HCT116 (cell line): ENCODE results near the gene RXFP3. TPM values are rescaled to one million over a fixed set of nuclear protein-coding genes. Genes with fewer than 3 reads are reported as not detected.

ENCODE experiments used
- ATAC-seq: fragments of 200-7000 bp; cut with Tn5 transposase; 2 replicates; pipeline ENCODE4 v1.9.1; 2020; ENCODE audit warnings: mild to moderate bottlenecking, moderate library complexity
- BruUV-seq: library from RNA; stranded (reverse); fragments of 400-500 nt; replicated peaks from 2 replicates; lab custom pipeline; 2021; lab: Mats Ljungman, UMichigan
- CTCF ChIA-PET: fragments of 300-600 bp; sonication (Branson Sonifier 250); formaldehyde crosslinking; loops from one replicate; lab custom pipeline; 2021; ENCODE audit warnings: antibody characterized with exemption; lab: Charles Lee
- POLR2A ChIA-PET: fragments of 300-600, 350-600 bp; sonication (Branson Sonifier 250); formaldehyde crosslinking; loops from one replicate; lab custom pipeline; 2021; ENCODE audit warnings: antibody characterized with exemption; lab: Charles Lee
- RAD21 ChIA-PET, 2 experiments: fragments of 300-600 bp; sonication (Branson Sonifier 250); formaldehyde crosslinking; loops; one replicate each; lab custom pipeline; 2023; ENCODE audit warnings: low total read pairs in 2 of 2; ENCODE audit not compliant: uncharacterized antibody in 2 of 2, unreplicated experiment in 2 of 2, low non-redundant PET in 1 of 2; lab: Charles Lee
- DNase-seq: peaks from one replicate; pipeline ENCODE4 v3.0.0-alpha.2; 2010; ENCODE audit warnings: low read depth, low spot score
- H2AFZ ChIP-seq: fragments of 200-600 bp; shearing (Covaris generic), sonication (generic); 2 replicates; pipeline ENCODE4 v1.6.1; 2017; ENCODE audit warnings: low read depth, mixed run types, mixed read lengths, antibody characterized with exemption, low read length; ENCODE audit not compliant: poor library complexity, severe bottlenecking
- H3K27ac ChIP-seq: 2 replicates; pipeline ENCODE4 v1.5.1; 2012; ENCODE audit warnings: low read depth, low read length
- H3K27me3 ChIP-seq: fragments of 200-600 bp; sonication (generic); 2 replicates; pipeline ENCODE4 v1.6.1; 2016; ENCODE audit warnings: mixed run types, low read length, mixed read lengths; ENCODE audit not compliant: insufficient read depth
- H3K36me3 ChIP-seq, 2 experiments: fragments of 200-500 bp in 1 of 2; fragments of 200-600 bp in 1 of 2; sonication (Bioruptor generic) in 1 of 2; sonication (generic) in 1 of 2; 2 replicates each; pipeline versions ENCODE4 v1.5.1 to v1.6.1; 2014 to 2016; ENCODE audit warnings: low read length in 2 of 2, inconsistent platforms in 1 of 2, mixed read lengths in 1 of 2, mixed run types in 1 of 2; ENCODE audit not compliant: insufficient read depth in 2 of 2, control insufficient read depth in 1 of 2
- H3K4me1 ChIP-seq, 2 experiments: fragments of 200-600 bp in 1 of 2; sonication (generic) in 1 of 2; 2 replicates each; pipeline versions ENCODE4 v1.5.1 to v1.6.1; 2012 to 2017; ENCODE audit warnings: low read length in 2 of 2, inconsistent platforms in 1 of 2, mild to moderate bottlenecking in 1 of 2, mixed read lengths in 1 of 2, mixed run types in 1 of 2, moderate library complexity in 1 of 2; ENCODE audit not compliant: insufficient read depth in 2 of 2, control insufficient read depth in 1 of 2
- H3K4me2 ChIP-seq: fragments of 200-600 bp; sonication (generic); 2 replicates; pipeline ENCODE4 v1.6.1; 2017; ENCODE audit warnings: mixed run types, low read length, mixed read lengths
- H3K4me3 ChIP-seq, 2 experiments: fragments of 200-600 bp in 1 of 2; sonication (generic) in 1 of 2; replicated peaks in 1 of 2; 2 replicates each; pipeline ENCODE4 v1.5.1; 2011 to 2016; ENCODE audit warnings: low read length in 2 of 2, control low read depth in 1 of 2, low read depth in 1 of 2, mild to moderate bottlenecking in 1 of 2, mixed read lengths in 1 of 2, mixed run types in 1 of 2
- H3K79me2 ChIP-seq: fragments of 200-600 bp; sonication (generic); 2 replicates; pipeline ENCODE4 v1.6.1; 2017; ENCODE audit warnings: mild to moderate bottlenecking, mixed run types, low read length, moderate library complexity, mixed read lengths; ENCODE audit not compliant: insufficient read depth
- H3K9ac ChIP-seq: fragments of 200-600 bp; sonication (generic); 2 replicates; pipeline ENCODE4 v1.6.1; 2016; ENCODE audit warnings: low read length, mixed read lengths
- H3K9me2 ChIP-seq: fragments of 200-600 bp; sonication (generic), shearing (Covaris generic); 2 replicates; pipeline ENCODE4 v1.6.1; 2017; ENCODE audit warnings: mixed run types, mild to moderate bottlenecking, moderate library complexity; ENCODE audit not compliant: insufficient read depth
- H3K9me3 ChIP-seq, 2 experiments: fragments of 200-500 bp in 1 of 2; fragments of 200-600 bp in 1 of 2; sonication (Bioruptor generic) in 1 of 2; sonication (generic) in 1 of 2; 2 replicates each; pipeline ENCODE4 v1.6.1; 2014 to 2017; ENCODE audit warnings: low read length in 2 of 2, mixed read lengths in 2 of 2, inconsistent platforms in 1 of 2, low read depth in 1 of 2, mild to moderate bottlenecking in 1 of 2, mixed run types in 1 of 2, moderate library complexity in 1 of 2; ENCODE audit not compliant: control insufficient read depth in 1 of 2, insufficient read depth in 1 of 2
- H4K20me1 ChIP-seq: fragments of 200-600 bp; sonication (generic), shearing (Covaris generic); 2 replicates; pipeline ENCODE4 v1.6.1; 2017; ENCODE audit warnings: mixed run types, mild to moderate bottlenecking, moderate library complexity; ENCODE audit not compliant: insufficient read depth
- CBX3 ChIP-seq: IDR thresholded peaks from 2 replicates; pipeline ENCODE4 v1.6.1; 2012; ENCODE audit warnings: low read depth
- CEBPB ChIP-seq: IDR thresholded peaks from 2 replicates; pipeline ENCODE4 v1.6.1; 2012; ENCODE audit warnings: low read depth
- EGR1 ChIP-seq: IDR thresholded peaks from 2 replicates; pipeline ENCODE4 v1.6.1; 2012; ENCODE audit warnings: low read depth
- ELF1 ChIP-seq: IDR thresholded peaks from 2 replicates; pipeline ENCODE4 v1.6.1; 2012; ENCODE audit warnings: low read depth, borderline replicate concordance
- EZH2 ChIP-seq: fragments of 200-600 bp; sonication (generic); IDR thresholded peaks from 2 replicates; pipeline ENCODE4 v1.6.1; 2017; ENCODE audit warnings: antibody characterized with exemption, mixed run types
- EZH2phosphoT487 ChIP-seq: fragments of 200-600 bp; IDR thresholded peaks from 2 replicates; pipeline ENCODE4 v1.6.1; 2018; ENCODE audit warnings: antibody characterized with exemption, borderline replicate concordance
- FOSL1 ChIP-seq: IDR thresholded peaks from 2 replicates; pipeline ENCODE4 v1.6.1; 2012; ENCODE audit warnings: low read depth
- JUND ChIP-seq: IDR thresholded peaks from 2 replicates; pipeline ENCODE4 v1.6.1; 2012
- POLR2A ChIP-seq: IDR thresholded peaks from 2 replicates; pipeline ENCODE4 v1.7.0; 2011; ENCODE audit warnings: borderline replicate concordance; ENCODE audit not compliant: insufficient read depth, insufficient read length; ENCODE audit errors: extremely low read depth
- POLR2AphosphoS5 ChIP-seq: IDR thresholded peaks from 2 replicates; pipeline ENCODE4 v1.6.1; 2011; ENCODE audit warnings: mild to moderate bottlenecking, low read depth, low read length, moderate library complexity
- SIN3A ChIP-seq: IDR thresholded peaks from 2 replicates; pipeline ENCODE4 v1.6.1; 2012; ENCODE audit warnings: low read depth
- SRF ChIP-seq: IDR thresholded peaks from 2 replicates; pipeline ENCODE4 v1.6.1; 2012; ENCODE audit warnings: low read depth
- YY1 ChIP-seq: IDR thresholded peaks from 2 replicates; pipeline ENCODE4 v1.6.1; 2011; ENCODE audit warnings: low read length, low read depth, moderate library complexity, mild to moderate bottlenecking; ENCODE audit not compliant: insufficient replicate concordance; ENCODE audit errors: extremely low read depth
- ZNF274 ChIP-seq: fragments of 200-500 bp; sonication (Bioruptor generic); IDR thresholded peaks from 2 replicates; pipeline ENCODE4 v1.6.1; 2014; ENCODE audit warnings: mild to moderate bottlenecking, low read depth, low read length, inconsistent platforms
- intact Hi-C: fragments of 100-400 bp; cut with micrococcal nuclease; formaldehyde crosslinking; loops from 2 replicates; pipeline ENCODE4 v1.10.0; 2022
- total RNA-seq: library from RNA; stranded (reverse); gene quantifications from one replicate; pipeline ENCODE4 v1.2.1, GENCODE V29; 2021; ENCODE audit not compliant: unreplicated experiment
- TF ChIP-seq, protein P1 (sequence below): IDR thresholded peaks from 2 replicates; pipeline ENCODE4 v1.6.1; 2011; ENCODE audit warnings: mild to moderate bottlenecking, low read length, moderate library complexity; ENCODE audit not compliant: insufficient replicate concordance; ENCODE audit errors: extremely low read depth
- TF ChIP-seq, protein P2 (sequence below), 3 experiments: fragments of 200-600 bp in 1 of 3; sonication (generic) in 1 of 3; IDR thresholded peaks in 2 of 3; conservative IDR thresholded peaks in 1 of 3; 2 replicates each; pipeline ENCODE4 v1.5.1; 2012 to 2017; ENCODE audit warnings: low read depth in 2 of 3, low read length in 2 of 3, antibody characterized with exemption in 1 of 3, borderline replicate concordance in 1 of 3, control low read depth in 1 of 3, mild to moderate bottlenecking in 1 of 3, mixed read lengths in 1 of 3, mixed run types in 1 of 3, moderate library complexity in 1 of 3; ENCODE audit not compliant: insufficient read depth in 1 of 3
- TF ChIP-seq, protein P3 (sequence below): IDR thresholded peaks from 2 replicates; pipeline ENCODE4 v1.6.1; 2012; ENCODE audit warnings: low read depth
- TF ChIP-seq, protein P4 (sequence below): IDR thresholded peaks from 2 replicates; pipeline ENCODE4 v1.6.1; 2012
- TF ChIP-seq, protein P5 (sequence below): IDR thresholded peaks from 2 replicates; pipeline ENCODE4 v1.6.1; 2012

Gene RXFP3
- total RNA-seq, 1 experiment from 2014 or later = not detected

DNA sequence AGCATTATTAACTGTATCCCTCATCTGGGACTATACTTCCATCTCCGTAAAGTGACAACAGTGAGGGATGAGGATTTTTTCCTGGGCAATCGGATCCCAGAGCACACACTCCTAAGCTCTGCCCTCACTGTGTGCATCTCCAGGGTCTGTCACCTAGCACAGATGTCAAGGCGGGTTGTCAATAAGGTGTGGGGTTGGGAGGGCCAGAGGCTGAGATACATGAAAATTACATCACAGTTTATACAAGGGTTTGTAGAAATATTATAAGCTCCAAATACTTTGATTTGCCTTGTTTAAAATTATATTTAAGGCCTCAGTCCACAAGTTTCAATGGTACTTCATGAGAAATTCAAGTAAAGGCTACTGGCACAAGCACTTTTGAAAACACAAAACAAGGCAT is 48.9 kb upstream of the RXFP3 start (continued):
- TF ChIP-seq, protein P1, sequence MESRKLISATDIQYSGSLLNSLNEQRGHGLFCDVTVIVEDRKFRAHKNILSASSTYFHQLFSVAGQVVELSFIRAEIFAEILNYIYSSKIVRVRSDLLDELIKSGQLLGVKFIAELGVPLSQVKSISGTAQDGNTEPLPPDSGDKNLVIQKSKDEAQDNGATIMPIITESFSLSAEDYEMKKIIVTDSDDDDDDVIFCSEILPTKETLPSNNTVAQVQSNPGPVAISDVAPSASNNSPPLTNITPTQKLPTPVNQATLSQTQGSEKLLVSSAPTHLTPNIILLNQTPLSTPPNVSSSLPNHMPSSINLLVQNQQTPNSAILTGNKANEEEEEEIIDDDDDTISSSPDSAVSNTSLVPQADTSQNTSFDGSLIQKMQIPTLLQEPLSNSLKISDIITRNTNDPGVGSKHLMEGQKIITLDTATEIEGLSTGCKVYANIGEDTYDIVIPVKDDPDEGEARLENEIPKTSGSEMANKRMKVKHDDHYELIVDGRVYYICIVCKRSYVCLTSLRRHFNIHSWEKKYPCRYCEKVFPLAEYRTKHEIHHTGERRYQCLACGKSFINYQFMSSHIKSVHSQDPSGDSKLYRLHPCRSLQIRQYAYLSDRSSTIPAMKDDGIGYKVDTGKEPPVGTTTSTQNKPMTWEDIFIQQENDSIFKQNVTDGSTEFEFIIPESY = no peak
- TF ChIP-seq POLR2A = no peak
- TF ChIP-seq ELF1 = no peak
- TF ChIP-seq SIN3A = no peak
- no peak for TF ChIP-seq FOSL1
- TF ChIP-seq JUND = no peak
- TF ChIP-seq EZH2phosphoT487 = no peak
- no peak for TF ChIP-seq ZNF274
- TF ChIP-seq CEBPB = no peak
- no peak for TF ChIP-seq CBX3
- no peak for TF ChIP-seq YY1
- TF ChIP-seq EZH2 = no peak
- no peak for TF ChIP-seq EGR1
- TF ChIP-seq SRF = no peak

DNA sequence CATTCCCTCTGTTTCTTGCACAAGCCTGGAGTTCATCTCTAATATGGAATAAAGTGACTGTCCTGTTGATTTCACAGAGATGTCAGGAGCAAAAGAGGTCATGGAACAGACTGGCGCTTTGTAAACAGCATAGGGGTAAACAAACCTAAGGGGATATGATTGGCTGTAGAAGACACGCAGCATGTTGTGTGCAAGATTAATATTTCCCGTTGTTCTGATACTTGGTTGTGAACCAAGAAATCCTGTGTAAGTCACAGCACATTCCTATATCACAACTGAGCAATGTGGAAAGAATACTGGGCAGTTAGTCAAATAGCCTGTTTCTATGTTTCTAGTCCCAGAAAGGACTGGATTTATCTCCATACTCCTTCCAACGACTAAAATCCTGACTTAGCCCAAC is 47.6 kb upstream of the RXFP3 start:
- H3K79me2 ChIP-seq = no peaks in the 10 kb centered on the region
- no peaks in the 10 kb centered on the region for H3K36me3 ChIP-seq
- ATAC-seq = no peak
- no peak overlapping the region for H3K27ac ChIP-seq
- no peak overlapping the region for H2AFZ ChIP-seq
- no peak for DNase-seq
- no peaks in the 10 kb centered on the region for H3K4me1 ChIP-seq
- H4K20me1 ChIP-seq = no peaks in the 10 kb centered on the region
- H3K4me2 ChIP-seq = no peak overlapping the region
- H3K9me2 ChIP-seq = no peaks in the 10 kb centered on the region
- ChIA-PET POLR2A (no interaction called here), CTCF (no interaction called here), RAD21 (no interaction called here)
- no peak overlapping the region for H3K9ac ChIP-seq
- intact Hi-C loops = no loop called here
- peaks cover 59% of the 10 kb centered on the region for H3K27me3 ChIP-seq
- H3K4me3 ChIP-seq = no peak overlapping the region
- BruUV-seq = no TSS peak
- H3K9me3 ChIP-seq = no peaks in the 10 kb centered on the region
- TF ChIP-seq SIN3A (no peak), FOSL1 (no peak), EZH2 (no peak), SRF (no peak), ELF1 (no peak), POLR2AphosphoS5 (no peak)
- TF ChIP-seq, protein P2, sequence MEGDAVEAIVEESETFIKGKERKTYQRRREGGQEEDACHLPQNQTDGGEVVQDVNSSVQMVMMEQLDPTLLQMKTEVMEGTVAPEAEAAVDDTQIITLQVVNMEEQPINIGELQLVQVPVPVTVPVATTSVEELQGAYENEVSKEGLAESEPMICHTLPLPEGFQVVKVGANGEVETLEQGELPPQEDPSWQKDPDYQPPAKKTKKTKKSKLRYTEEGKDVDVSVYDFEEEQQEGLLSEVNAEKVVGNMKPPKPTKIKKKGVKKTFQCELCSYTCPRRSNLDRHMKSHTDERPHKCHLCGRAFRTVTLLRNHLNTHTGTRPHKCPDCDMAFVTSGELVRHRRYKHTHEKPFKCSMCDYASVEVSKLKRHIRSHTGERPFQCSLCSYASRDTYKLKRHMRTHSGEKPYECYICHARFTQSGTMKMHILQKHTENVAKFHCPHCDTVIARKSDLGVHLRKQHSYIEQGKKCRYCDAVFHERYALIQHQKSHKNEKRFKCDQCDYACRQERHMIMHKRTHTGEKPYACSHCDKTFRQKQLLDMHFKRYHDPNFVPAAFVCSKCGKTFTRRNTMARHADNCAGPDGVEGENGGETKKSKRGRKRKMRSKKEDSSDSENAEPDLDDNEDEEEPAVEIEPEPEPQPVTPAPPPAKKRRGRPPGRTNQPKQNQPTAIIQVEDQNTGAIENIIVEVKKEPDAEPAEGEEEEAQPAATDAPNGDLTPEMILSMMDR (IDR thresholded peaks at IDR 0.05 in 2 of 3, conservative IDR thresholded peaks at IDR 0.05 in 1 of 3; ENCODE audit: borderline replicate concordance in 1 of 3, insufficient read depth in 1 of 3, low read depth in 2 of 3, low read length in 2 of 3) = no peak
- TF ChIP-seq, protein P3, sequence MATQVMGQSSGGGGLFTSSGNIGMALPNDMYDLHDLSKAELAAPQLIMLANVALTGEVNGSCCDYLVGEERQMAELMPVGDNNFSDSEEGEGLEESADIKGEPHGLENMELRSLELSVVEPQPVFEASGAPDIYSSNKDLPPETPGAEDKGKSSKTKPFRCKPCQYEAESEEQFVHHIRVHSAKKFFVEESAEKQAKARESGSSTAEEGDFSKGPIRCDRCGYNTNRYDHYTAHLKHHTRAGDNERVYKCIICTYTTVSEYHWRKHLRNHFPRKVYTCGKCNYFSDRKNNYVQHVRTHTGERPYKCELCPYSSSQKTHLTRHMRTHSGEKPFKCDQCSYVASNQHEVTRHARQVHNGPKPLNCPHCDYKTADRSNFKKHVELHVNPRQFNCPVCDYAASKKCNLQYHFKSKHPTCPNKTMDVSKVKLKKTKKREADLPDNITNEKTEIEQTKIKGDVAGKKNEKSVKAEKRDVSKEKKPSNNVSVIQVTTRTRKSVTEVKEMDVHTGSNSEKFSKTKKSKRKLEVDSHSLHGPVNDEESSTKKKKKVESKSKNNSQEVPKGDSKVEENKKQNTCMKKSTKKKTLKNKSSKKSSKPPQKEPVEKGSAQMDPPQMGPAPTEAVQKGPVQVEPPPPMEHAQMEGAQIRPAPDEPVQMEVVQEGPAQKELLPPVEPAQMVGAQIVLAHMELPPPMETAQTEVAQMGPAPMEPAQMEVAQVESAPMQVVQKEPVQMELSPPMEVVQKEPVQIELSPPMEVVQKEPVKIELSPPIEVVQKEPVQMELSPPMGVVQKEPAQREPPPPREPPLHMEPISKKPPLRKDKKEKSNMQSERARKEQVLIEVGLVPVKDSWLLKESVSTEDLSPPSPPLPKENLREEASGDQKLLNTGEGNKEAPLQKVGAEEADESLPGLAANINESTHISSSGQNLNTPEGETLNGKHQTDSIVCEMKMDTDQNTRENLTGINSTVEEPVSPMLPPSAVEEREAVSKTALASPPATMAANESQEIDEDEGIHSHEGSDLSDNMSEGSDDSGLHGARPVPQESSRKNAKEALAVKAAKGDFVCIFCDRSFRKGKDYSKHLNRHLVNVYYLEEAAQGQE = no peak
- TF ChIP-seq, protein P4, sequence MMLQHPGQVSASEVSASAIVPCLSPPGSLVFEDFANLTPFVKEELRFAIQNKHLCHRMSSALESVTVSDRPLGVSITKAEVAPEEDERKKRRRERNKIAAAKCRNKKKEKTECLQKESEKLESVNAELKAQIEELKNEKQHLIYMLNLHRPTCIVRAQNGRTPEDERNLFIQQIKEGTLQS = no peak
- TF ChIP-seq, protein P5, sequence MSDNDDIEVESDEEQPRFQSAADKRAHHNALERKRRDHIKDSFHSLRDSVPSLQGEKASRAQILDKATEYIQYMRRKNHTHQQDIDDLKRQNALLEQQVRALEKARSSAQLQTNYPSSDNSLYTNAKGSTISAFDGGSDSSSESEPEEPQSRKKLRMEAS = no peak
